Activated T-cell treated with anti-CD3 and anti-CD28 coated beads, Interleukin-2, amount 50 U/mL, for 24 hours (primary cell): ENCODE data around the gene COL6A5.
"Not testable (repeated sequence)": the region's sequence is repeated elsewhere in the genome, so short reads cannot be mapped to it uniquely, and the experiment has no call there.

ENCODE experiments used
- DNase-seq: peaks from one replicate; pipeline ENCODE4 v3.0.0-alpha.2; 2020
- H3K27ac Mint-ChIP-seq: 2 replicates; pipeline ENCODE4 v1.8.0; 2020; ENCODE audit warnings: mild to moderate bottlenecking, mixed read lengths
- H3K27me3 Mint-ChIP-seq: 2 replicates; pipeline ENCODE4 v1.8.0; 2020; ENCODE audit warnings: mixed read lengths
- H3K36me3 Mint-ChIP-seq: 2 replicates; pipeline ENCODE4 v1.8.0; 2020; ENCODE audit warnings: low read depth, mixed read lengths
- H3K4me1 Mint-ChIP-seq: 2 replicates; pipeline ENCODE4 v1.8.0; 2020; ENCODE audit warnings: low read depth, mixed read lengths
- H3K4me3 Mint-ChIP-seq: 2 replicates; pipeline ENCODE4 v1.8.0; 2020; ENCODE audit warnings: mild to moderate bottlenecking, moderate library complexity, mixed read lengths
- H3K9me3 Mint-ChIP-seq: 2 replicates; pipeline ENCODE4 v1.8.0; 2020; ENCODE audit warnings: mixed read lengths

Gene COL6A5

GRCh38 chr3:130404401-130404800 lies 58.9 kb downstream of the COL6A5 start:
- Mint-ChIP-seq H3K27me3 (peaks cover 16% of the 10 kb centered on the region), H3K4me3 (no peak overlapping the region), H3K27ac (no peak overlapping the region), H3K4me1 (no peaks in the 10 kb centered on the region), H3K9me3 (peaks cover 5% of the 10 kb centered on the region), H3K36me3 (no peaks in the 10 kb centered on the region)
- DNase-seq: no peak

GRCh38 chr3:130405956-130406355 lies 60.5 kb downstream of the COL6A5 start:
- Mint-ChIP-seq H3K36me3 (no peaks in the 10 kb centered on the region), H3K27me3 (peaks cover 9% of the 10 kb centered on the region), H3K9me3 (peaks cover 6% of the 10 kb centered on the region), H3K4me3 (no peak overlapping the region), H3K27ac (no peak overlapping the region), H3K4me1 (no peaks in the 10 kb centered on the region)
- DNase-seq: no peak

GRCh38 chr3:130408253-130408652 lies 62.8 kb downstream of the COL6A5 start:
- H3K36me3 Mint-ChIP-seq, H3K9me3 Mint-ChIP-seq, H3K27ac Mint-ChIP-seq, DNase-seq, H3K4me3 Mint-ChIP-seq, H3K4me1 Mint-ChIP-seq: not testable (repeated sequence)
- peaks cover 13% of the 10 kb centered on the region for H3K27me3 Mint-ChIP-seq

DNA sequence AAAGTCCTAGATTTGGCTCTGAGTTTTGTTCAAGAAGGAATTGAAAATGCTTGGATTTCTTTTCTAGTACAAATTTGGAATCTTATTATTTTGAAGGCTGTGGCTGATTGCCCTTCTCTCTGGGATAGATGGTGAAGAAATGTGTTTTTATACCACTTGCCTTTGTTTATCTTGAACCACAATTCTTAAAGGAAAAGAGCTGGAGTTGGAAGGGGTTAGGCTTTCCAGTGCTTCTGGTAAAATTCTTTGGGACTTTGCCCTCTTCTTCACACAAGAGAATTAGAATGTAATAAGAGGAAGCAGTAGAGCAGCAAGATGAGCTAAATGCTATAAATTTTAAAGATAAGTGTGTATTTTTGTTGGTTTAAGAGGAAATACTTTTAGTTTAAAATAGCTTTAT lies 65.8 kb downstream of the COL6A5 start:
- no peak for DNase-seq
- Mint-ChIP-seq H3K9me3 (peaks cover 6% of the 10 kb centered on the region), H3K36me3 (no peaks in the 10 kb centered on the region), H3K4me1 (no peaks in the 10 kb centered on the region), H3K4me3 (no peak overlapping the region), H3K27me3 (peaks cover 14% of the 10 kb centered on the region), H3K27ac (no peak overlapping the region)

DNA sequence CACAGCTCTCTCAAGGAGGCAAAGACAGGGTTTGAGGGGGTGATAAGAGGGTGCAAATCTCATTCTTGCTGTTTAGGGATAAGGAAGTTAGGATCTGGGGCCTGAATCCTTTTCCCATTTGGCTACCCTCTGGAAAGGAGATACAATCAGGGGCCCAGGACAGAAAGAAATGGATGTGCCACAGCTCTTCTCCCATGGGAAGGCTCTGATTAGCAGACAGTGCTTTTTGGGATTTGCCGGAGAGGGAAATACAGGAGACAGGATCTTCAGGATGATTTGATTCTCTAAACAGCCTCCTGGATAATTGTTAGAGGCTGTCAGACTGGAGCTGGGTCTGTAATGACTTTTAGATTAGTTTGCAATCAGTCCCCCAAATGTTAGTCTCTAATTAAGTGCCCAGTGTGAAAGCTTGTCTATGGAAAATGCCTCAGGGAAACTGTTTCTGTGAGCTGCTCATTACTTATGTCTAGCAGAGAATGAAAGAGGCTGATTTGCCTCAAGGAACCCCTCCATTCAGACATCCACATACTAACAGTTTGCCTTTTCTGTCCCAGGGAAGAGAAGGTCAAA lies 67.6 kb downstream of the COL6A5 start:
- peaks cover 2% of the 10 kb centered on the region for H3K9me3 Mint-ChIP-seq
- DNase-seq: no peak
- no peaks in the 10 kb centered on the region for H3K4me1 Mint-ChIP-seq
- H3K36me3 Mint-ChIP-seq: no peaks in the 10 kb centered on the region
- no peak overlapping the region for H3K4me3 Mint-ChIP-seq
- peaks cover 23% of the 10 kb centered on the region for H3K27me3 Mint-ChIP-seq
- no peak overlapping the region for H3K27ac Mint-ChIP-seq

- H3K27me3 Mint-ChIP-seq: peaks cover 31% of the 10 kb centered on the region
- no peak overlapping the region for H3K4me3 Mint-ChIP-seq
- no peak overlapping the region for H3K27ac Mint-ChIP-seq
- H3K9me3 Mint-ChIP-seq: peaks cover under 1% of the 10 kb centered on the region
- no peak for DNase-seq
- H3K4me1 Mint-ChIP-seq: no peaks in the 10 kb centered on the region
- no peaks in the 10 kb centered on the region for H3K36me3 Mint-ChIP-seq
Measured at GRCh38 chr3:130414457-130414856, 69.0 kb downstream of the COL6A5 start.

- Mint-ChIP-seq H3K4me1 (no peaks in the 10 kb centered on the region), H3K4me3 (no peak overlapping the region), H3K36me3 (no peaks in the 10 kb centered on the region), H3K27me3 (peaks cover 29% of the 10 kb centered on the region), H3K27ac (no peak overlapping the region), H3K9me3 (no peaks in the 10 kb centered on the region)
- DNase-seq: no peak
Measured at GRCh38 chr3:130420466-130420865, 75.0 kb downstream of the COL6A5 start.

DNA sequence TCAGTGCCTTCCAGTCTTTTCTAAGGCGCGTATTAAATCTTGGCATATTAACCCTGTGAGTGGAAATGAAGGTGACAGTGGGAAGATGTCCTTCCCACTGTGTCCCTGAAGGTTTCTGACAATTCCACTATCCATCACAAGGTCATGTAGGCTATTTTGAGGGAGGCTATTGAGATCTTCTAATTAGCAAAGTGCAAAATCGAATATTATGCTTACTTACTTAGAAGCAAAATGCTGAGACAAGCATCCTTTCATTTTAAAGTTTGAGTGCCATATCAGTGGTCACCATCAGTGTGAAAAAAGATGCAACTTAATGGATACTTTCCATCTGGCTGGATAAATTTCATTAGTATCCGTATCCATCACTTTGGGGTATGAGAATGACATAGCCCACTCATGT lies 77.6 kb downstream of the COL6A5 start:
- no peak for DNase-seq
- H3K36me3 Mint-ChIP-seq: no peaks in the 10 kb centered on the region
- no peak overlapping the region for H3K27ac Mint-ChIP-seq
- no peaks in the 10 kb centered on the region for H3K4me1 Mint-ChIP-seq
- H3K9me3 Mint-ChIP-seq: no peaks in the 10 kb centered on the region
- peaks cover 16% of the 10 kb centered on the region for H3K27me3 Mint-ChIP-seq
- H3K4me3 Mint-ChIP-seq: no peak overlapping the region

DNA sequence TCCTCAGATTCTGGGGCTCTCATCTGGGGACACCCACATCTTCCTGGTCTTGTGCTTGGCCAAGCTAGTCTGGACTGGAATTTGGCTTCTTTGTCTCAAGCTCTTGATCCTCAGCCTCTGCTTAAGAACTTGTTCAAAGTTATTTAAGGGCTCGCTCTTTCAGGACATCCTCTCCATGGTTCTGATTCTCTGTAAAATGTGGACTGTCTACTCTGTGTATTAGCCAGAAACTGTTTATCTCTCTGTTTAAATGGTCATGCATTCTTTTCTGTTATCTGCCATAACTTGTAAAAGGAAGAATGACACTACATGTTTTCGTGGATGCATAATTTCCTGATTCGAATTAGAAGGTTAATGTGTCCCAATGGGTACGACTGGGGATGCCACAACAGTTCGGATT lies 79.4 kb downstream of the COL6A5 start:
- no peak overlapping the region for H3K27ac Mint-ChIP-seq
- H3K36me3 Mint-ChIP-seq: no peaks in the 10 kb centered on the region
- peaks cover 8% of the 10 kb centered on the region for H3K27me3 Mint-ChIP-seq
- H3K9me3 Mint-ChIP-seq: no peaks in the 10 kb centered on the region
- DNase-seq: no peak
- no peak overlapping the region for H3K4me3 Mint-ChIP-seq
- H3K4me1 Mint-ChIP-seq: no peaks in the 10 kb centered on the region

GRCh38 chr3:130425484-130425883 lies 80.0 kb downstream of the COL6A5 start:
- H3K4me3 Mint-ChIP-seq: no peak overlapping the region
- no peak for DNase-seq
- no peak overlapping the region for H3K27ac Mint-ChIP-seq
- H3K9me3 Mint-ChIP-seq: no peaks in the 10 kb centered on the region
- H3K27me3 Mint-ChIP-seq: peaks cover 8% of the 10 kb centered on the region
- no peaks in the 10 kb centered on the region for H3K36me3 Mint-ChIP-seq
- H3K4me1 Mint-ChIP-seq: no peaks in the 10 kb centered on the region

GRCh38 chr3:130426206-130426605 lies 80.7 kb downstream of the COL6A5 start:
- Mint-ChIP-seq H3K9me3 (no peaks in the 10 kb centered on the region), H3K4me1 (no peaks in the 10 kb centered on the region), H3K27me3 (peaks cover 8% of the 10 kb centered on the region), H3K36me3 (no peaks in the 10 kb centered on the region), H3K4me3 (no peak overlapping the region), H3K27ac (no peak overlapping the region)
- DNase-seq: no peak

GRCh38 chr3:130428871-130429712 lies 83.6 kb downstream of the COL6A5 start:
- no peak overlapping the region for H3K4me3 Mint-ChIP-seq
- no peak overlapping the region for H3K27ac Mint-ChIP-seq
- H3K4me1 Mint-ChIP-seq: no peaks in the 10 kb centered on the region
- peaks cover 5% of the 10 kb centered on the region for H3K27me3 Mint-ChIP-seq
- H3K9me3 Mint-ChIP-seq: no peaks in the 10 kb centered on the region
- no peak for DNase-seq
- H3K36me3 Mint-ChIP-seq: no peaks in the 10 kb centered on the region

GRCh38 chr3:130429713-130430023 lies 84.2 kb downstream of the COL6A5 start:
- Mint-ChIP-seq H3K4me1 (no peaks in the 10 kb centered on the region), H3K36me3 (no peaks in the 10 kb centered on the region), H3K4me3 (no peak overlapping the region), H3K9me3 (no peaks in the 10 kb centered on the region), H3K27me3 (peaks cover 4% of the 10 kb centered on the region), H3K27ac (no peak overlapping the region)
- no peak for DNase-seq

DNA sequence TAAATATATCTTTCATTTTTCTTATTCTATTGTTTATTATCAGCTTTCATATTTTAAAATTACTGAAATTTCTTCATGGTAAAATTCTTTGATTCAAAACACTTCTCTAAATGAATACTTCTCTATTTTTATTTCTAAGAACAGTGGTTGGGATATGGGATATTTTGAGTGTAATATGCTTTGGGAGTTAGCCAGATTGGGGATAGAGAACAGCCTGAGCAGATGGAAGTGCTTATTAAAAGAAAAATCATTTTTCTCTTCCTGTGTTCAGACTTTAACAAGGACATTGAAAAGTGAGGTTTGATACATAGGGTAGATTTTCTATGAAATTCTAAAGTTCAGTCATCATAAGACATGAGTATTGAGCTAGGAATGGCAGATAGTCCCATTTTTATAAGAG lies 84.8 kb downstream of the COL6A5 start:
- H3K27me3 Mint-ChIP-seq: no peaks in the 10 kb centered on the region
- H3K36me3 Mint-ChIP-seq: no peaks in the 10 kb centered on the region
- no peak overlapping the region for H3K27ac Mint-ChIP-seq
- H3K4me1 Mint-ChIP-seq: no peaks in the 10 kb centered on the region
- no peak for DNase-seq
- H3K9me3 Mint-ChIP-seq: no peaks in the 10 kb centered on the region
- no peak overlapping the region for H3K4me3 Mint-ChIP-seq

DNA sequence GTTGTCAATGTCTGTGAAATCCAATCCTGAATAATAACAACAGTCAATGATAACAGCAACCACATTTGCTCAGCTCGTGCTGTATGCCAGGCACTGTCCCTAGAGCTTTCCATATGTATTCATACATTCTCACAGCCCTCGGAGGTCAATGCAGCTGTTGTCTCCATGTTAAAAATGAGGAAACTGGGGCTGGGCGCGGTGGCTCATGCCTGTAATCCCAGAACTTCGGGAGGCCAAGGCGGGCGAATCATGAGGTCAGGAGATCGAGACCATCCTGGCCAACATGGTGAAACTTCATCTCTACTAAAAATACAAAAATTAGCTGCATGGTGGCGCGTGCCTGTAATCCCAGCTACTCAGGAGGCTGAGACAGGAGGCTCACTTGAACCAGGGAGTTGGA lies 86.6 kb downstream of the COL6A5 start:
- H3K27me3 Mint-ChIP-seq, H3K4me3 Mint-ChIP-seq, H3K4me1 Mint-ChIP-seq, H3K36me3 Mint-ChIP-seq, H3K27ac Mint-ChIP-seq, H3K9me3 Mint-ChIP-seq, DNase-seq: not testable (repeated sequence)
